SU-DHL-6 (cell line): ENCODE results near the gene TDG.
"Not testable (repeated sequence)": the region's sequence is repeated elsewhere in the genome, so short reads cannot be mapped to it uniquely, and the experiment has no call there.

Experiments used
- CTCF ChIP-seq: fragments of 200-600 bp; sonication (generic); IDR thresholded peaks from one replicate; pipeline ENCODE4 v1.5.1; 2017; ENCODE audit warnings: antibody characterized with exemption, mild to moderate bottlenecking, low read length, moderate library complexity; ENCODE audit not compliant: insufficient read depth, poor library complexity, severe bottlenecking
- EZH2phosphoT487 ChIP-seq: fragments of 200-600 bp; sonication (generic), shearing (Covaris generic); conservative IDR thresholded peaks from 2 replicates; pipeline ENCODE4 v1.6.1; 2018; ENCODE audit warnings: mild to moderate bottlenecking, antibody characterized with exemption, low read length, moderate library complexity, mixed read lengths

GRCh38 chr12:104036143-104036542 lies 70.5 kb downstream of the TDG start:
- TF ChIP-seq CTCF, EZH2phosphoT487: not testable (repeated sequence)
